Fibroblast of mammary gland (primary cell): ENCODE data around the gene HOXC6.

Source experiments
- DNase-seq: peaks from one replicate; pipeline ENCODE4 v3.0.0-alpha.2; 2010; ENCODE audit warnings: low read depth
- H3K4me3 ChIP-seq: 2 replicates; pipeline ENCODE4 v1.5.1; 2011; ENCODE audit warnings: low read depth, mild to moderate bottlenecking, low read length, moderate library complexity; ENCODE audit not compliant: control insufficient read depth
- TF ChIP-seq, protein P1 (sequence below): conservative IDR thresholded peaks from 2 replicates; pipeline ENCODE4 v1.5.1; 2011; ENCODE audit warnings: low read depth, low read length, inconsistent platforms; ENCODE audit not compliant: control insufficient read depth, insufficient read depth

HOXC6 gene

DNA sequence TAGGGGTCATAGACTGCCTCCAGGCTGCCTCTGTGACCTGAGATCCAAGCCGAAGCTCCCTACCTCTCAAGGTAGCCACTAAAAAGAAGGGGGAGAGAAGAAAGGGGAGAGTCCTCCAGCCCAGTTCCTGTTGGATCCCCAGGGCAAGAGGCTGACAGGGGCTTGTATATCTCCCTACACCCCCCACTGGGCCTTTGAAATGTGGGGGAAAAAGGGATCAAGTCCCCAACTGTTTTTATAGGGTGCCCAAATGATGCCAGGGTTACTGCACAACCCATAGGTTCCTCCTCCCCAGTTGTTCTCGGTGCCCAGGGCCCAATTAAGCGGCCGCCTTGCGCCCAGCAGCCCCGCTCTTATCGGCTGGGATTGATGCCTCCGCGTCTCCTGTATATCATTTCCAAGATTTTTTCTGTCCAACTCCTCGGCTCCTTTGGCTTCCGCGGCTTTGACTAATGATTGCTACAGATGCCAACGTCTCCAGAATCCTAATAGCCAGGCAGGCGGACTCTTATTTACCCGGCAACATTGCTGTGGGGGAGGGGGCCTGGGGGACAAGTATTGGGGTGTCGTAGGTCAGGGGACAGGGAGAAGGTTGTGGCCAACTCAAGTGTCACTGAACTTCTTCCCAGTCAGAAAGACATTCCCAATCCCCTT lies 17.8 kb downstream of the HOXC6 start:
- no peak for DNase-seq
- TF ChIP-seq, protein P1, sequence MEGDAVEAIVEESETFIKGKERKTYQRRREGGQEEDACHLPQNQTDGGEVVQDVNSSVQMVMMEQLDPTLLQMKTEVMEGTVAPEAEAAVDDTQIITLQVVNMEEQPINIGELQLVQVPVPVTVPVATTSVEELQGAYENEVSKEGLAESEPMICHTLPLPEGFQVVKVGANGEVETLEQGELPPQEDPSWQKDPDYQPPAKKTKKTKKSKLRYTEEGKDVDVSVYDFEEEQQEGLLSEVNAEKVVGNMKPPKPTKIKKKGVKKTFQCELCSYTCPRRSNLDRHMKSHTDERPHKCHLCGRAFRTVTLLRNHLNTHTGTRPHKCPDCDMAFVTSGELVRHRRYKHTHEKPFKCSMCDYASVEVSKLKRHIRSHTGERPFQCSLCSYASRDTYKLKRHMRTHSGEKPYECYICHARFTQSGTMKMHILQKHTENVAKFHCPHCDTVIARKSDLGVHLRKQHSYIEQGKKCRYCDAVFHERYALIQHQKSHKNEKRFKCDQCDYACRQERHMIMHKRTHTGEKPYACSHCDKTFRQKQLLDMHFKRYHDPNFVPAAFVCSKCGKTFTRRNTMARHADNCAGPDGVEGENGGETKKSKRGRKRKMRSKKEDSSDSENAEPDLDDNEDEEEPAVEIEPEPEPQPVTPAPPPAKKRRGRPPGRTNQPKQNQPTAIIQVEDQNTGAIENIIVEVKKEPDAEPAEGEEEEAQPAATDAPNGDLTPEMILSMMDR: no peak
- peak overlapping the region; percentile 28 for H3K4me3 ChIP-seq

DNA sequence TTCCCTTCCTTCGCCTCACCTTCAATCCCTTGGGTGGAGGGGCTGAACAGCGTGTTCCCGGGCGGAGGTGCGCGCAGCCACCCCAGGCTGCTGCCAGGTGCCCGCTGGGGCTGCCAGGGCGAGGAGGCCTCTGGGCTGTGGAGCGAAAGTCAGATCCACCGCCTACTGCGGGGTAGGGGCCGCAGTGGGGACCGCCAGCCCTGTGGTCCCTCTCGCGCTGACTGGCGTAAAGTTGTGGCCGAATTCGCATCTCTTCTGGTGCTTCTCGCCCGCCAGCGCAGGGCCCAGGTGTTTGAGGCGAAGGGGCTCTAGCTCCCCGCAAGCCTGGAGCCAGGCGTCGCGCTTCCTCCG lies 18.5 kb downstream of the HOXC6 start:
- H3K4me3 ChIP-seq: peak overlapping the region; percentile 28
- DNase-seq: no peak
- TF ChIP-seq, protein P1: no peak

DNA sequence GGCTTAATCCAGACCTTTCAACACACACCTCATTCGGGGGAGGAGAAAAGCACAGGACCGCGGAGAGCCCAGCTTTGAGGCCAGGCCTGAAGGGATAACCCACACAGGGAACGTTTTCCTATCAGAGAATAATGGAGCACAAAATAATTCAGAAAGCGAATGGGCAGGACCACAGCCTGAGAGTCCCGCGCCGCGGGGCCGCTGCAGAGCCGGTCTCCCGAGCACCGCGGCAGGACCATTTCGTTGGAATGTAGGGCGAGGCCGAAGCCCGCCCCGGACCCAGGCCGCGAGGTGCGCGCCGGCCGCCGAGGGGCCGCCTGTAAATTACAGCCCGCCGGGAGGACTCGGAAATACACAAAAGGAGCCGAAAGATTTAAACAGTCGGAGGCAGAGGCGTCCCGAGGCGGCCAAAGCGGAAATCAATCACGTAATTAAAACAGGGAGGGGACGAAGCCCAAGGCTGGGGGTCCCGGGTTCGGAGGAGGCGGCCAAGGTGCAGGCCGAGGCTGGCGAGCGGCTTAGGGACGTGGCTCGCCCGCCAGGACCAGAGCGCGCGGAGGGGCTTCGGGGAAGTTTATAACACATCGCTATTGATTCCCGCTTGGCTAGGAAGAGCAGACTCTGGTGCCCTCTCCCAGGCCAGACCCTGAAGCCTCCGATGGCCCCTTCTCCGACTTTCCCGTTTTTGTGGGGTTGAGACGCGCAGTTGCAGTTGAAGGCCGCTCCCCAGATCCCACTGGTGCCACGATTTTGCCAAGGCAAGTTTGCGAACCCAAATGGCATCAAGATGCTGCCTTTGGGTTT lies 19.1 kb downstream of the HOXC6 start:
- H3K4me3 ChIP-seq: peak overlapping the region; percentile 28
- DNase-seq: no peak
- TF ChIP-seq, protein P1: no peak

GRCh38 chr12:54047964-54048303 lies 19.7 kb downstream of the HOXC6 start:
- no peak for DNase-seq
- no peak overlapping the region for H3K4me3 ChIP-seq
- TF ChIP-seq, protein P1: no peak

- no peak overlapping the region for H3K4me3 ChIP-seq
- DNase-seq: no peak
- TF ChIP-seq, protein P1: no peak
Observed at GRCh38 chr12:54048406-54049093, 20.3 kb downstream of the HOXC6 start.

- no peak overlapping the region for H3K4me3 ChIP-seq
- DNase-seq: no peak
- TF ChIP-seq, protein P1: no peak
Observed at GRCh38 chr12:54049108-54049507, 20.9 kb downstream of the HOXC6 start.
